K562 (cell line): Measurements from ENCODE around the gene PODXL2. TPM values are rescaled to one million over a fixed set of nuclear protein-coding genes. Genes with fewer than 3 reads are reported as not detected.

ENCODE experiments used
- ATF3 ChIP-seq, 2 experiments: fragments of 450-650 bp in 1 of 2; sonication (generic) in 1 of 2; formaldehyde crosslinking in 1 of 2; IDR thresholded peaks in 1 of 2; conservative IDR thresholded peaks in 1 of 2; 2 replicates each; pipeline versions ENCODE4 v1.6.1 to v1.8.1; 2016 to 2023; ENCODE audit warnings: mild to moderate bottlenecking in 2 of 2, moderate library complexity in 2 of 2, inconsistent platforms in 1 of 2, missing genetic modification reagents in 1 of 2
- CTCF ChIP-seq, 3 experiments: IDR thresholded peaks in 2 of 3; conservative IDR thresholded peaks in 1 of 3; 2 replicates each; pipeline ENCODE4 v1.5.1; 2011 to 2012; ENCODE audit warnings: low read length in 3 of 3, mild to moderate bottlenecking in 3 of 3, control low read depth in 2 of 3, improper control_type of control experiment in 1 of 3, inconsistent platforms in 1 of 3, low read depth in 1 of 3, mixed read lengths in 1 of 3, moderate library complexity in 1 of 3; ENCODE audit not compliant: insufficient read depth in 2 of 3
- KLF6 ChIP-seq: fragments of 250-450 bp; sonication (Bioruptor Pico); IDR thresholded peaks from 2 replicates; pipeline ENCODE4 v1.4.0; 2020; ENCODE audit warnings: mild to moderate bottlenecking, moderate library complexity, borderline replicate concordance
- SUPT5H ChIP-seq: fragments of 450-650 bp; IDR thresholded peaks from 2 replicates; pipeline ENCODE4 v1.6.1; 2016
- ZBTB43 ChIP-seq: sonication (generic); formaldehyde crosslinking; IDR thresholded peaks from 2 replicates; pipeline ENCODE4 v1.8.0; 2023; ENCODE audit warnings: mild to moderate bottlenecking, missing genetic modification reagents
- polyA plus RNA-seq, 8 experiments: library from polyadenylated mRNA; depleted of rRNA in 4 of 8; stranded (reverse) in 5 of 8; unstranded in 3 of 8; fragments of >200 nt; fragmentation: Nextera tagmentation in 2 of 8; fragmentation: Illumina TruSeq in 1 of 8; extraction: Ambion mirVana in 2 of 8; extraction: Trizol in 1 of 8; gene quantifications; 2 replicates each; pipeline versions ENCODE4 v1.2.1 to v1.2.3, GENCODE V29; 2011 to 2014; ENCODE audit warnings: inconsistent platforms in 1 of 8, missing spikeins in 1 of 8
- total RNA-seq, 7 experiments: library from RNA; depleted of rRNA in 6 of 7; stranded (reverse); fragments of >200 nt in 6 of 7; fragmentation: Illumina TruSeq in 2 of 7; extraction: Trizol in 2 of 7; gene quantifications; 2 replicates each; pipeline versions ENCODE4 v1.2.1 to v1.2.3, GENCODE V29; 2011 to 2021; ENCODE audit warnings: low replicate concordance in 1 of 7
- TF ChIP-seq, protein P1 (sequence below), 2 experiments: fragments of 450-650 bp; formaldehyde crosslinking in 1 of 2; IDR thresholded peaks; 2 replicates each; pipeline versions ENCODE4 v1.4.0 to v1.6.1; 2014 to 2020; ENCODE audit warnings: mild to moderate bottlenecking in 2 of 2, borderline replicate concordance in 1 of 2, low read depth in 1 of 2
- TF ChIP-seq, protein P2 (sequence below): fragments of 450-650 bp; formaldehyde crosslinking; IDR thresholded peaks from 2 replicates; pipeline ENCODE4 v1.4.0; 2020; ENCODE audit warnings: mild to moderate bottlenecking, moderate library complexity

Gene PODXL2
- total and polyA plus RNA-seq, 9 of the 15 experiments (the other 6 are each of a cell fraction or from before 2014, with no cell fraction given), result 0.03 to 52.5 (median 21.9) TPM

- TF ChIP-seq, protein P1, sequence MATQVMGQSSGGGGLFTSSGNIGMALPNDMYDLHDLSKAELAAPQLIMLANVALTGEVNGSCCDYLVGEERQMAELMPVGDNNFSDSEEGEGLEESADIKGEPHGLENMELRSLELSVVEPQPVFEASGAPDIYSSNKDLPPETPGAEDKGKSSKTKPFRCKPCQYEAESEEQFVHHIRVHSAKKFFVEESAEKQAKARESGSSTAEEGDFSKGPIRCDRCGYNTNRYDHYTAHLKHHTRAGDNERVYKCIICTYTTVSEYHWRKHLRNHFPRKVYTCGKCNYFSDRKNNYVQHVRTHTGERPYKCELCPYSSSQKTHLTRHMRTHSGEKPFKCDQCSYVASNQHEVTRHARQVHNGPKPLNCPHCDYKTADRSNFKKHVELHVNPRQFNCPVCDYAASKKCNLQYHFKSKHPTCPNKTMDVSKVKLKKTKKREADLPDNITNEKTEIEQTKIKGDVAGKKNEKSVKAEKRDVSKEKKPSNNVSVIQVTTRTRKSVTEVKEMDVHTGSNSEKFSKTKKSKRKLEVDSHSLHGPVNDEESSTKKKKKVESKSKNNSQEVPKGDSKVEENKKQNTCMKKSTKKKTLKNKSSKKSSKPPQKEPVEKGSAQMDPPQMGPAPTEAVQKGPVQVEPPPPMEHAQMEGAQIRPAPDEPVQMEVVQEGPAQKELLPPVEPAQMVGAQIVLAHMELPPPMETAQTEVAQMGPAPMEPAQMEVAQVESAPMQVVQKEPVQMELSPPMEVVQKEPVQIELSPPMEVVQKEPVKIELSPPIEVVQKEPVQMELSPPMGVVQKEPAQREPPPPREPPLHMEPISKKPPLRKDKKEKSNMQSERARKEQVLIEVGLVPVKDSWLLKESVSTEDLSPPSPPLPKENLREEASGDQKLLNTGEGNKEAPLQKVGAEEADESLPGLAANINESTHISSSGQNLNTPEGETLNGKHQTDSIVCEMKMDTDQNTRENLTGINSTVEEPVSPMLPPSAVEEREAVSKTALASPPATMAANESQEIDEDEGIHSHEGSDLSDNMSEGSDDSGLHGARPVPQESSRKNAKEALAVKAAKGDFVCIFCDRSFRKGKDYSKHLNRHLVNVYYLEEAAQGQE (IDR thresholded peaks at IDR 0.05; ENCODE audit: borderline replicate concordance), result peak; percentile 60; the same call in 1 of the 2 replicates
- TF ChIP-seq, protein P1 (CRISPR knock-in tag; IDR thresholded peaks at IDR 0.05; ENCODE audit: low read depth), result no peak
- TF ChIP-seq, protein P2, sequence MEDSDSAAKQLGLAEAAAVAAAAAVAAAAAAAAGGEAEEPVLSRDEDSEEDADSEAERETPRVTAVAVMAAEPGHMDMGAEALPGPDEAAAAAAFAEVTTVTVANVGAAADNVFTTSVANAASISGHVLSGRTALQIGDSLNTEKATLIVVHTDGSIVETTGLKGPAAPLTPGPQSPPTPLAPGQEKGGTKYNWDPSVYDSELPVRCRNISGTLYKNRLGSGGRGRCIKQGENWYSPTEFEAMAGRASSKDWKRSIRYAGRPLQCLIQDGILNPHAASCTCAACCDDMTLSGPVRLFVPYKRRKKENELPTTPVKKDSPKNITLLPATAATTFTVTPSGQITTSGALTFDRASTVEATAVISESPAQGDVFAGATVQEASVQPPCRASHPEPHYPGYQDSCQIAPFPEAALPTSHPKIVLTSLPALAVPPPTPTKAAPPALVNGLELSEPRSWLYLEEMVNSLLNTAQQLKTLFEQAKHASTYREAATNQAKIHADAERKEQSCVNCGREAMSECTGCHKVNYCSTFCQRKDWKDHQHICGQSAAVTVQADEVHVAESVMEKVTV, result 0 out of 2 replicates have a peak, but pooled peaks have one; percentile 24
- TF ChIP-seq CTCF (IDR thresholded peaks at IDR 0.05 in 2 of 3, conservative IDR thresholded peaks at IDR 0.05 in 1 of 3; ENCODE audit: insufficient read depth in 2 of 3, low read depth in 1 of 3, low read length in 3 of 3) (peak; percentile 67 to 74 (median 67)), SUPT5H (no peak), KLF6 (CRISPR knock-in tag) (no peak), ATF3 (IDR thresholded peaks at IDR 0.05) (no peak), ATF3 (CRISPR knock-in tag; conservative IDR thresholded peaks at IDR 0.05) (no peak), ZBTB43 (no peak)
Measured at GRCh38 chr3:127652246-127652995, 23.4 kb downstream of the PODXL2 start (continued).
